AG09319 (cell line): Measurements from ENCODE around the gene C12orf43.
"Not testable (repeated sequence)": the region's sequence is repeated elsewhere in the genome, so short reads cannot be mapped to it uniquely, and the experiment has no call there.

ENCODE experiments used
- DNase-seq: peaks from one replicate; pipeline ENCODE4 v3.0.0-alpha.2; 2010; ENCODE audit warnings: low read depth; ENCODE audit errors: extremely low read depth
- CTCF ChIP-seq: IDR thresholded peaks from 2 replicates; pipeline ENCODE4 v1.5.1; 2011; ENCODE audit warnings: low read depth, mild to moderate bottlenecking, inconsistent platforms, low read length, moderate library complexity

C12orf43 gene

DNA sequence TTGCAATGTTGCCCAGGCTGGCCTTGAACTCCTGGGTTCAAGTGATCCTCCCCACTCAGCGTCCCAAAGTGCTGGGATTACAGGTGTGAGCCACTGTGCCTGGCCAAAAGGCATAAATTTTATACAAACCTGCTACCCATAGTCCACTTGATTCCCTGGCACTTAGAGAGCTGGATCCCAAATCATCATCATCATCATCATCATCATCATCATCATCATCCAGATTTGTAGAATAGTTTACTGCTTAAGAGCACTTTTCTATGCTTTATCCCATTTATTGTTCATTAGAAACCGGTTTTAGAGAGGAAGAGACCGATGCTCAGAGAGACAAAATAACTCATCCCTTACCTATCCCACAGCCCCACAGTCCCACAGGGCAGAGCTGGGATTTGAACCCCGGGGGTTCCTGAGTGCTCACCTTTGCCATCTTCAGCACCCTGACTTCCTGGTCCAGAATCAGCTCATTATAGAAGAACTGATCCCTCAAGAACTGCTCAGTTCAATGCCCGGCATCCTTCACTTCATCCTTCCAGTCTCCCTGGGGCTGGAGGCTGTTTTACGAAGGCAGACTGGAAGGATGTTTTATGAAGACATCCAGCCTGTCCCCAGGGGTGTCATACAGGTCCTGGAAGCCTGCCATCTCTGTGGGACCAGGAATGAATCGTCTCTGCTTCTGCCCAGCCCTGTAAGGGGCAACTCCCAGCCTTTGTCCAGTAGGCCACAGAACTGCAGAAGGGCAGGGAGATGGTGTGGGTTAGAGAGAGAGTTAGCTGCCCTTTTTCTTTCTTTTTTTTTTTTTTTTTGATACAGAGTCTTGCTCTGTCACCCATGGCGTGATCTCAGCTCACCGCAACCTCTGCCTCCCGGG lies 43.0 kb upstream of the C12orf43 start:
- no peak for DNase-seq
- TF ChIP-seq CTCF = no peak

DNA sequence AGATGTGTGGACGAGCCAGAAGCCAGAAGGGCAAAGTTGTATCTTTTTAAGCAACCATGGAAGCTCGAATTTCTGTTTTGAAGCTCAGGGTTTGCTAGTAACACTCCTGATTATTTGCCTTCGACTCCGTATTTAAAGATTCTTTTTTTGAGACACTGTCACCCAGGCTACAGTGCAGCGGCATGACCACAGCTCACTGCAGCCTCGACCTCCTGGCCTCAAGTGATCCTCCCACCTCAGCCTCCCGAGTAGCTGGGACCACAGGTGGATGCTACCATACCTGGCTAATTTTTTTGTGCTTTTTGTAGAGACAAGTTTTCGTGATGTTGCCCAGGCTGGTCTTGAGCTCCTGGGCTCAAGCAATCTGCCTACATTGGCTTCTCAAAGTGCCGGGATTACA lies 41.5 kb upstream of the C12orf43 start:
- DNase-seq = no peak

DNA sequence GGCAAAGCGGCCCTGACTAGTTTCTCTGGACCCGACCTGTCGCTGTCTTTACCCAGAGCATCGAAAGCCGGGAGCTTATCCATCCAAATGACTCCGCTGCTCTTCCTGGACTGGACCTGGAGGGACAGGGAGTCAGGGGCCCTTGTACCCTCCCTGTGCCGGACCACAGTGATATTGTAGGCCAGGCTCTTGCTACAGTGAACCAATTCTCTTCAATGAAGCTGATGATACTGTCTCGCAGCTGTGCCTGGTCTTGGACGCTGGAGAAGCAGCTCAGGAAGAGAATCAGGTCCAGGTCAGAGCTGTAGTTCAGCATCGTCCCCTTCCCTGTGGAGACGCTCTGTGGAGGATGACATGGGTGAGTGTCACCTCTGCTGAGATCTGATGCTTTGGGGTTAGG lies 37.4 kb upstream of the C12orf43 start:
- TF ChIP-seq CTCF = no peak
- no peak for DNase-seq

More for the DNA sequence above, 41.5 kb upstream of the C12orf43 start:
- TF ChIP-seq CTCF = no peak

DNA sequence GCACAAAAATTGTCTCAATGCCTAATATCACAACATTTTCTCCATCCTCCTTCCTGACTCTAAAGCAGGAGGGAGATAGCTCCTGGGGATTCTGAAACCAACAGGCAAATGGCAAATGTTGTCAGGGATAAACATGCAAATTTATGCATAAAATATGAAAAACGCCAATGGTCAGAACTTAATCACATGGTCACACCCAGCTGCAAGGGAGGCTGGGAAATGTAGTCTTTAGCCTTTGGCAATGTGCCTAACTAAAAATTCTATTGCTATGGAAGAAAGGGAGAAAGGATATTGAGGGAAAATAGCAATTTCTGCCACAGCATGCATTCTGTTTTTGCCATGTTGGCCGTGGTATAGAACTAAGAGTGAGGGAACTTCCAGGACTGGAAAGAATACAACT lies 34.4 kb upstream of the C12orf43 start:
- no peak for DNase-seq
- TF ChIP-seq CTCF = no peak

- DNase-seq = no peak
- TF ChIP-seq CTCF = no peak
Observed at GRCh38 chr12:121048442-121048841, 32.2 kb upstream of the C12orf43 start.

DNA sequence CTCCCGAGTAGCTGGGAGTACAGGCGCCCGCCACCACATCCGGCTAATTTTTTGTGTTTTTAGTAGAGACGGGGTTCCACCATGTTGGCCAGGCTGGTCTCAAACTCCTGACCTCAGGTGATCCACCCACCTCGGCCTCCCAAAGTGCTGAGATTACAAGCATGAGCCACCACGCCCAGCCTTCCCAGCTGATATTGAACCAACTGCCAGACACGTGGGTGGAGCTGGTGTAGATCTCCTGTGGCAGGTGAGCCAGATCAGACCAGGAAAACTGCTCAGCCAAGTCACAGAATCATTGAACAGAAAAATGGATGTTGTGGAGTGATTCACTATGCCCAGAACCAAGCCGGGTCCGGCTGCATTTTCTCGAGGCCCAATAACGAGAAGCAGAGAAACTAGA lies 31.1 kb upstream of the C12orf43 start:
- DNase-seq = not testable (repeated sequence)

DNA sequence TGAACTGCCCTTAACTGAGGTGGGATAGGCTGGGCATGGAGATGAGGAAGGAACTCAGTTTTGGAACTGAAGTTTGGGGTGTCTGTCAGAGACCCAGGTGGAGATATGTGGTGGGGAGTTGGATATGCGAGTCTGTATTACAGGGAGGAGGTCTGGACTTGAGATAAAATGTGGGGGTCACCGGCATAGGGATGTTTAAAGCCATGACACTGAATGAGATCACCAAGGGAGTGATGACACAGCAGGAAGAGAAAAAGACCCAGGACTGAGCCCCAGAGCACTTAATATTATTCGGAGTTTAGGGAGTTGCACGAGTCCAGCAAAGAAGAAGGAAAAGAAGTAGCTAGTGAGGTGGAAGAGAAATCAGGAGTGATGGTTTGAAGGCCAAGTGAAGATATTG lies 26.8 kb upstream of the C12orf43 start:
- no peak for DNase-seq
- no peak for TF ChIP-seq CTCF
